ENCODE measurements around the gene WNK4. TPM values are rescaled to one million over a fixed set of nuclear protein-coding genes. Genes with fewer than 3 reads are reported as not detected.

Gene WNK4
- total RNA-seq, 2 experiments from 2014 or later, result 0.18 to 0.20 TPM

GRCh38 chr17:42775534-42776098, 4.8 kb upstream of the WNK4 start:
- H3K27me3 Mint-ChIP-seq, result no peaks in the 10 kb centered on the region
- no peak for DNase-seq
- ChIA-PET POLR2A (no interaction called here), CTCF (no interaction called here)
- no peaks in the 10 kb centered on the region for H3K9me3 Mint-ChIP-seq
- H3K4me3 Mint-ChIP-seq, result no peak overlapping the region
- peaks cover 53% of the 10 kb centered on the region for H3K36me3 Mint-ChIP-seq (ENCODE audit: low read depth)
- no peak overlapping the region for H3K27ac Mint-ChIP-seq
- peaks cover 40% of the 10 kb centered on the region for H3K4me1 Mint-ChIP-seq

GRCh38 chr17:42778570-42778969, 1.8 kb upstream of the WNK4 start:
- no peak for DNase-seq
- Mint-ChIP-seq H3K9me3 (no peaks in the 10 kb centered on the region), H3K27ac (no peak overlapping the region), H3K4me1 (peaks cover 30% of the 10 kb centered on the region), H3K36me3 (ENCODE audit: low read depth) (peaks cover 55% of the 10 kb centered on the region), H3K4me3 (no peak overlapping the region), H3K27me3 (peaks cover 23% of the 10 kb centered on the region)
- ChIA-PET POLR2A (interaction anchor here (0.7 to 2.0 kb wide), 3 partner anchors 11 to 46 kb away, joined by 3 to 8 read pairs (median 3); partner anchors contain the start of genes BECN1, CNTD1 and COA3), CTCF (interaction anchor here (1.8 kb wide), 1 partner anchor 15 kb away, joined by 7 read pairs; no protein-coding TSS in a partner anchor)

- no peaks in the 10 kb centered on the region for H3K9me3 Mint-ChIP-seq
- ChIA-PET POLR2A (no interaction called here), CTCF (no interaction called here)
- peaks cover 46% of the 10 kb centered on the region for H3K36me3 Mint-ChIP-seq (ENCODE audit: low read depth)
- DNase-seq, result no peak
- no peak overlapping the region for H3K27ac Mint-ChIP-seq
- H3K4me1 Mint-ChIP-seq, result peaks cover 22% of the 10 kb centered on the region
- H3K4me3 Mint-ChIP-seq, result no peak overlapping the region
- peaks cover 30% of the 10 kb centered on the region for H3K27me3 Mint-ChIP-seq
Measured at GRCh38 chr17:42779304-42779935, 990 bp upstream of the WNK4 start.

- Mint-ChIP-seq H3K27ac (no peak overlapping the region), H3K4me3 (no peak overlapping the region), H3K9me3 (no peaks in the 10 kb centered on the region), H3K4me1 (peaks cover 15% of the 10 kb centered on the region), H3K36me3 (ENCODE audit: low read depth) (peaks cover 40% of the 10 kb centered on the region), H3K27me3 (peaks cover 47% of the 10 kb centered on the region)
- ChIA-PET CTCF (interaction anchor here (1.0 kb wide), 1 partner anchor 203 kb away, joined by 4 read pairs; no protein-coding TSS in a partner anchor), POLR2A (interaction anchor here (1.2 kb wide), 1 partner anchor 43 kb away, joined by 4 read pairs; the partner anchor contains the start of gene BECN1)
- DNase-seq, result no peak
Measured at GRCh38 chr17:42780851-42781638, 635 bp downstream of the WNK4 start.

GRCh38 chr17:42781639-42782165, 1.3 kb downstream of the WNK4 start:
- H3K4me3 Mint-ChIP-seq, result no peak overlapping the region
- POLR2A ChIA-PET, result interaction anchor here (0.6 to 0.9 kb wide), 3 partner anchors 8 to 183 kb away, joined by 3 to 6 read pairs (median 4); partner anchors contain the start of gene VPS25
- H3K27me3 Mint-ChIP-seq, result peaks cover 51% of the 10 kb centered on the region
- peaks cover 37% of the 10 kb centered on the region for H3K36me3 Mint-ChIP-seq (ENCODE audit: low read depth)
- DNase-seq, result no peak
- CTCF ChIA-PET, result interaction anchor here (1.0 kb wide), 1 partner anchor 203 kb away, joined by 4 read pairs; no protein-coding TSS in a partner anchor
- peaks cover 15% of the 10 kb centered on the region for H3K4me1 Mint-ChIP-seq
- H3K27ac Mint-ChIP-seq, result no peak overlapping the region
- no peaks in the 10 kb centered on the region for H3K9me3 Mint-ChIP-seq

- H3K27ac Mint-ChIP-seq, result no peak overlapping the region
- ChIA-PET CTCF (no interaction called here), POLR2A (interaction anchor here (0.6 to 1.3 kb wide), 4 partner anchors 8 to 182 kb away, joined by 3 to 6 read pairs (median 4); partner anchors contain the start of gene VPS25)
- H3K9me3 Mint-ChIP-seq, result no peaks in the 10 kb centered on the region
- peaks cover 59% of the 10 kb centered on the region for H3K27me3 Mint-ChIP-seq
- H3K4me3 Mint-ChIP-seq, result no peak overlapping the region
- H3K4me1 Mint-ChIP-seq, result peaks cover 15% of the 10 kb centered on the region
- peaks cover 33% of the 10 kb centered on the region for H3K36me3 Mint-ChIP-seq (ENCODE audit: low read depth)
- no peak for DNase-seq
Measured at GRCh38 chr17:42782166-42783061, 2.0 kb downstream of the WNK4 start.

- no peak overlapping the region for H3K4me3 Mint-ChIP-seq
- CTCF ChIA-PET, result interaction anchor here (1.0 kb wide), 1 partner anchor 20 kb away, joined by 3 read pairs; no protein-coding TSS in a partner anchor
Measured at GRCh38 chr17:42783062-42783790, 2.8 kb downstream of the WNK4 start.

GRCh38 chr17:42783791-42784138, 3.4 kb downstream of the WNK4 start:
- Mint-ChIP-seq H3K27ac (no peak overlapping the region), H3K4me1 (peaks cover 15% of the 10 kb centered on the region), H3K9me3 (no peaks in the 10 kb centered on the region), H3K27me3 (peaks cover 68% of the 10 kb centered on the region), H3K36me3 (ENCODE audit: low read depth) (peaks cover 22% of the 10 kb centered on the region), H3K4me3 (no peak overlapping the region)
- DNase-seq, result no peak
- CTCF ChIA-PET, result interaction anchor here (1.0 kb wide), 1 partner anchor 20 kb away, joined by 3 read pairs; no protein-coding TSS in a partner anchor
- POLR2A ChIA-PET, result interaction anchor here (1.3 kb wide), 1 partner anchor 10 kb away, joined by 5 read pairs; no protein-coding TSS in a partner anchor

More at GRCh38 chr17:42783062-42783790, 2.8 kb downstream of the WNK4 start:
- H3K27ac Mint-ChIP-seq, result no peak overlapping the region
- DNase-seq, result no peak
- POLR2A ChIA-PET, result interaction anchor here (1.3 kb wide), 1 partner anchor 9 kb away, joined by 5 read pairs; no protein-coding TSS in a partner anchor
- peaks cover 15% of the 10 kb centered on the region for H3K4me1 Mint-ChIP-seq
- H3K36me3 Mint-ChIP-seq (ENCODE audit: low read depth), result peaks cover 27% of the 10 kb centered on the region
- peaks cover 65% of the 10 kb centered on the region for H3K27me3 Mint-ChIP-seq
- no peaks in the 10 kb centered on the region for H3K9me3 Mint-ChIP-seq

- POLR2A ChIA-PET, result interaction anchor here (2.1 kb wide), 1 partner anchor 11 kb away, joined by 8 read pairs; the partner anchor contains the start of gene VPS25
- H3K4me3 Mint-ChIP-seq, result no peak overlapping the region
Measured at GRCh38 chr17:42784409-42784808, 4.0 kb downstream of the WNK4 start.

GRCh38 chr17:42784811-42785592, 4.6 kb downstream of the WNK4 start:
- Mint-ChIP-seq H3K4me3 (no peak overlapping the region), H3K36me3 (ENCODE audit: low read depth) (peaks cover 10% of the 10 kb centered on the region), H3K4me1 (peaks cover 14% of the 10 kb centered on the region), H3K27ac (no peak overlapping the region), H3K27me3 (peaks cover 71% of the 10 kb centered on the region), H3K9me3 (no peaks in the 10 kb centered on the region)
- ChIA-PET CTCF (no interaction called here), POLR2A (interaction anchor here (1.2 to 2.1 kb wide), 2 partner anchors 12 to 144 kb away, joined by 3 to 8 read pairs; partner anchors contain the start of gene VPS25)
- DNase-seq, result no peak

More at GRCh38 chr17:42784409-42784808, 4.0 kb downstream of the WNK4 start:
- peaks cover 15% of the 10 kb centered on the region for H3K36me3 Mint-ChIP-seq (ENCODE audit: low read depth)
- no peak for DNase-seq
- peaks cover 15% of the 10 kb centered on the region for H3K4me1 Mint-ChIP-seq
- CTCF ChIA-PET, result no interaction called here
- no peak overlapping the region for H3K27ac Mint-ChIP-seq
- peaks cover 68% of the 10 kb centered on the region for H3K27me3 Mint-ChIP-seq
- H3K9me3 Mint-ChIP-seq, result no peaks in the 10 kb centered on the region

GRCh38 chr17:42787266-42787665, 6.9 kb downstream of the WNK4 start:
- Mint-ChIP-seq H3K4me3 (no peak overlapping the region), H3K27me3 (peaks cover 70% of the 10 kb centered on the region), H3K27ac (no peak overlapping the region), H3K36me3 (ENCODE audit: low read depth) (peaks cover 8% of the 10 kb centered on the region), H3K9me3 (no peaks in the 10 kb centered on the region), H3K4me1 (peaks cover 14% of the 10 kb centered on the region)
- POLR2A ChIA-PET, result interaction anchor here (1.1 to 1.6 kb wide), 2 partner anchors 11 to 13 kb away, joined by 3 read pairs; partner anchors contain the start of gene COA3
- CTCF ChIA-PET, result interaction anchor here (1.8 kb wide), 1 partner anchor 24 kb away, joined by 6 read pairs; no protein-coding TSS in a partner anchor
- DNase-seq, result no peak
